Right hindlimb (tissue), 1 donor: Measurements from ENCODE around the gene HRH1.

ENCODE experiments used
- DNase-seq: peaks from one replicate; pipeline ENCODE4 v3.0.0-alpha.2; 2018

The HRH1 gene

GRCh38 chr3:11287404-11287803, 133.1 kb downstream of the HRH1 start:
- no peak for DNase-seq

DNA sequence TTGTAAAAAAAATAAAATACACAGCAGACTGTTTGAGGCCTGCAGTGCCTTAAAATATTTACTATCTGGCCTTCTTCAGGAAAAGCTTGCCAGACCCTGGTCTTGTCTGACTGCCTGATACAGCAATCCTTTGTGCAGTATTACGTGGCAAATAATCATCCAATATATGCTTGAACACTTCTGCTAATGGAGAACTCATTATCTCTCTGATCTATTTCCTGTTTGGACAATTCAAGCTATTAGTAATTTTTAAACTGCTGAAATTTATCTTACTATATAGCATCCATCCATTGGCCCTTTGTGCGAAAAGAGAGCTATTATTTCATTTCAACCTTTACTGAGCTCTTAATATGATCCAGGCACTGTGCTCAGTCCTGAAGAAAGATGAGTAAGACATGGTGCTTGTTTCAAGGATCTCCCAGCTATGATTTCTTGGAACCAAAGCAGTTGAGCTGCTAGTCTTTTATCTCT, 133.8 kb downstream of the HRH1 start:
- no peak for DNase-seq

DNA sequence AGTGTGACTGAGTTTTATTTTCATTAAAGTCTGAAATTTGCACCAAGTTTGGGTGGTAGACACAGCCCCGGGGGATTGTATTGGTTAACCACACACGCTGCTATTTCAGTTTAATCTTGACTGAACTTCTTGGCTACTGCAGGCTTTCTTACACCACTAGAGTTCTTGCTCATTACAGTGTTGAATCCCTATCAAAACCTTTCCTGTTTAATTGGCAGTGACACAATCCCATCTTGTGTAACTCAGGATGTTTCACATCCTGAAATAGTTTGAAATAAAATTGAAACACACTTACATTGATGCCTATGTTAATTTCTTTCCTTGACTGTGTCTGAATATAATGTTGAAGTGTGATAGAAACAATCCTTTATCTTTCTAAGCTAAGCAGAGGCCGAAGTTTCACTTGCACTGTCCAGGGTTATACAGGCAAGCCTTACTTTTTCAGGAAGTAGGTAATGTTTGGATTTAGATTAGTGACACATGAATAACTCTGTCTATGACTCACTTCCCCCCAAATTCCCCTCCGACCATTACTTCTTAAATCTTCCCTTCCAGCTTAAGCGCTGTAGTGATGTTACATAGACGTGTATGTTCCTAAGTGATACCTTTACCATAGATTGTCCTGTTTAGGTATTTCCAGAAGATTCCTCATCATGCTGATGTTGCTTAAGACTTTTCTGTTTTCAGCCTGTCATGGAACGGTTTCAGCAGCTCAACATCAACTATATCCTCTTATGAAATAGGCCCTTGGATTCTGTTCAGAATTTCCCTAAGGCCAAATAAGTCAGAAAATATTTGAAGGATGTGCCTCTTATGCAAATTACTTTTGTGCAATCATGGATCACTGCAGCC, 134.7 kb downstream of the HRH1 start:
- no peak for DNase-seq

- no peak for DNase-seq
These were observed 135.6 kb downstream of the HRH1 start for GRCh38 chr3:11289864-11290263.

DNA sequence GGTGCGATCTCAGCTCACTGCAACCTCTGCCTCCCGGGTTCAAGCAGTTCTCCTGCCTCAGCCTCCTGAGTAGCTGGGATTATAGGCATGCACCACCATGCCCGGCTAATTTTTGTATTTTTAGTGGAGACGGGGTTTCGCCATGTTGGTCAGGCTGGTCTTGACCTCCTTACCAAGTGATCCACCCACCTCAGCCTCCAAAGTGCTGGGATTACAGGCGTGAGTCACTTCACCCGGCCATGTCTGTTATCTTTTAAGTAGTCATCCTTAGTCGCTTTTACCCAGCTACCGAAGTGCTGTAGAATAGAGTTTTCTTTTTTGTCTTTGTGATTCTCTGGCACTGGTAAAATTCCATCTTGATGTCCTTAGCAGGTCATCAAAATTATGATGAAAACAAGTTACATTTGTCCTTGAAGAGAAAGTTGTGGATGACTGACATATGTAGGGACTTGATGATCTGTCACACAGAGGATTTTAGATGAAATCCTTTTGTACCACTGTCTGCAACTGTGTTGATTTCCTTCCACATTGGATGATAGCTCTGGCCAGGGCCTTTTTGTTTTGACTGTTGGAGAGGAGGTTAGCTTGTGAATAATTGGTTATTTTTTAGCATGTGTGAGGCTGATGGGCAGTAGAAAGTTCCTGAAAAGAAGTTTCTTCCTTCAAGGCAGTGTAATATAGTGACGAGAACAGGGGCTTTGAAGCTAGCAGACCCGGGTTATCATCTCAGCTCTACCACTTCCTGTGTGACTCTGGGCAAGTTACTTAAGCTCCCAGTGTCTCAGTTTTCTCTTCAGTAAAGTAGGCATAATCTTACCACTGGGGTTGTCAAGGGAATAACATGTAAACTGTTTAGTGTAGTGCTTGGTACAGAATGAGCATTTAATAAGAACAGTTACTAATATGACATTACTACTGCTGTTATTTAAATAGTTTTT, 136.7 kb downstream of the HRH1 start:
- no peak for DNase-seq

- DNase-seq: no peak
These were observed 137.5 kb downstream of the HRH1 start for GRCh38 chr3:11291808-11292207.

- DNase-seq: no peak
These were observed 142.8 kb downstream of the HRH1 start for GRCh38 chr3:11297126-11297525.

DNA sequence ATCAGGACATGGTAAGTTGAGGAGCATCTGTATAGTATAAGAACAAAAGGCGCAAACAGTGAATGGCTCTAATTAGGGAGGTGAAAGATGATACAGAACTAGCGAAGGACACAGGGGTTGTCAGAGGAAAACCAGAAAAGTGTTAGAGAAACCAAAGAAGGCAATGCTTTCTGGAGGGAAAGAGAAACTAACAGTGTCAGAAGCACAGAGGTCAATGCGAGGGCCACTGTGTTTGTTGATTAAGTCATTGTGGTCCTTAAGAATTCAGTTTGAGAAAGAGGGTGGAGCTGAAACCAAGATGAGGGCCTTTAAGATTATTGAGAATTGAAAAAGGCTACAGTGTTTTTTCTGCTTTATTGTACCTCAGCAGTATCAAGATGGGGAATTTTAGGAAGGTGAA, 146.7 kb downstream of the HRH1 start:
- DNase-seq: no peak

DNA sequence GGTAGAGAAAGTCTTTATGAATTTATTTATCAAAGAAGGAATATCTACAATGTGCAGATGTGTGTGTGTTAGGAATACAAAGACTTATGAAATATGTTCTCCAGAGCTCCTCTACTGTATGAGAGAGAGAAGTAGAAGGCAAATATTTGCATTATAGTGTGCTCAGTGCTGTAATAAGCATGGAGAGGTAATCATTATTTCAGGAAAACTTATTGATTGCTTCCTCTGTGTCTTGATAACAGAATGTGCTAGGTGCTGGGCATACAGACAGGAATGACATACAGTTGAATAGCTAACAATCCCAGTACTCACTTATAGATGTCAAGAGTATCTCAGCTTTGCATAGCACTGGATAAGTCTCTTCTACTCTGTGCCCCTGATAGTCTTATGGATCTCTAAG, 148.2 kb downstream of the HRH1 start:
- DNase-seq: no peak

DNA sequence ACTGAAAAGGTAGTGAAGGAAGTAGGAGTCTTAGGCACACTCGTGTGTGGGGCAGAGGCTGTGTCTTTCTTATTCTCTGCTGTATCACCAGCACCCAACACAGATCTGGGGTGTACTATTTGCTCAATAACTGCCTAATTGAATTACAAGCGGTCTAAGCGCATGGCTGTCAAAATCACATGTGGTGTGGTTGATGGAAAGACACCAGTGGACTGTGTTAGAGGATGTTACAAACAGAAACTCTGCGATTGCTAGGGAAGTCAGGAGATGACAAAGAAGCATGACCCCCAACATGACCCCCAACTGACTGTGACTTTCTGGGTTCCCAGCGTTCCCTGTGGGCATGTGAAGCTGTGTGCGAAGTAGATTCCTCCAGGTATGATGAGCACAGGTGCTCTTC, 149.9 kb downstream of the HRH1 start:
- DNase-seq: no peak

GRCh38 chr3:11305509-11305908, 151.2 kb downstream of the HRH1 start:
- no peak for DNase-seq

DNA sequence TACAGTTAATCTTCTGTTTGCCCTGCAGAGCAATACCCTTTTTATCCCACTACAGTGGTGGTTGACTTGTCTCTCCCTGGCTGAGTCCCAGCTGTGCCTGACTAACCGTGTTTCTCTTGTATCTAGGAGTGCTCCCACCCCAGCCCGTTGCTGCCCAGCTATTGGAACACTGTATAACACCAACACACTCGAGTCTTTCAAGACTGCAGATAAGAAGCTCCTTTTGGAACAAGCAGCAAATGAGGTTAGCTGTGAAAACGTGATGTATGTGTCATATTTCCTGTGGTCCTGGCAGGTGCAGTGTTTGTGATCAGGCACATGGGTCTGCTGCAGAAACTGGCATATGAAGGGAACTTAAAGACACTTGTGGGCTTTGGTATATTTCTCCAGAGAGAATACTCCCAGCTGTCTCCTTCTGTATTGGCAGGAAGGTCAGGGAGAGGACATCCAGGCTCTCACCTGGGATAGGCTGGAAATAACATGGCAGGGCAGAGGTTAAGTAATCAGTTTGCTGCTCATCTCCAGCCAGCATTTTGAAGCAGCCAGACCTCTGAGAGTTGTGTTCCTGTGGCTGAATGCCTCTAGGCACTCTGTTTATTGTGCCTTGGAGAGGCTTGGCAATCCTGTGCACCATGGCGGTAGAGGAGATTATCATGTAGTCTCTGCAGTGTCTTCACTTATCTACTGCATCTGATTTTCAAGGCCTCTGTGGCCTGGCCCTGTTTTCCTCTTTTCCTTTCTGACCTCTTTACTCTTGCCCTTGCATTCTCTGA, 152.7 kb downstream of the HRH1 start:
- no peak for DNase-seq

- DNase-seq: no peak
These were observed 153.6 kb downstream of the HRH1 start for GRCh38 chr3:11307830-11308432.

DNA sequence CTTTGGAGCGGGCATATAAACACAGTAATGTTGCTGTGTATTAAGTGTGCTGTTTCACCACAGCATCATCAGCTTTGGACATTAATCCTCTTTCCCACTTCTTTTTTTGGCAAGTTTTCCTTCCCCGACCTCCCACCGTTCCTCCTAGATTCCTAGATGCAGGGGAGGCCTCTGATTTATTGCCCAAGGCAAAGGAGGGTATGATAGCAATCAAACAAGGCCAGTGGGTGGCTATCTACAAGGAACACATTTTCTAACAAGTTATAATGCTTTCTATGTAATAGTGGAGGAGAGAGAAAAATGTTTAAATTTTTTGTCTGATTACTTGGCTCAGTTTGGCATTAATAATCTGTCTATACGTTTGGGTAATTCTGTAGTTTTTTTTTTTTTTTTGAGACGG, 156.0 kb downstream of the HRH1 start:
- no peak for DNase-seq

- no peak for DNase-seq
These were observed 157.9 kb downstream of the HRH1 start for GRCh38 chr3:11312166-11312565.
